ENCODE data around the gene DNAJC5.
"Not testable (repeated sequence)": the region's sequence is repeated elsewhere in the genome, so short reads cannot be mapped to it uniquely, and the experiment has no call there.

Gene DNAJC5

GRCh38 chr20:63894358-63895201 is at the start of gene DNAJC5:
DNAJC5 (plus strand) TSS chr20:63895126; CDS start chr20:63928346, 33,220 bp downstream.
- H3K36me3 ChIP-seq (ENCODE audit: insufficient read depth, low read length) = peaks cover 5% of the 10 kb centered on the region; the same call in 1 of the 2 replicates
- peaks cover 4% of the 10 kb centered on the region; the same call in 1 of the 2 replicates for H3K4me1 ChIP-seq (ENCODE audit: insufficient read depth, low read length)
- no peaks in the 10 kb centered on the region for H3K9me3 ChIP-seq (ENCODE audit: control insufficient read depth, insufficient read depth, low read length)
- H3K9ac ChIP-seq (ENCODE audit: low read depth, low read length) = peak within 1 kb of the TSS; percentile 68

GRCh38 chr20:63846128-63846771 is 48.7 kb upstream of the DNAJC5 start:
- Histone ChIP-seq H3K4me1 (ENCODE audit: insufficient read depth, low read length) (peaks cover 18% of the 10 kb centered on the region), H3K9me3 (ENCODE audit: control insufficient read depth, insufficient read depth, low read length) (no peaks in the 10 kb centered on the region), H3K36me3 (ENCODE audit: insufficient read depth, low read length) (no peaks in the 10 kb centered on the region), H3K9ac (ENCODE audit: low read depth, low read length) (peak overlapping the region; percentile 67)

GRCh38 chr20:63846888-63847236 is 48.1 kb upstream of the DNAJC5 start:
- H3K9ac ChIP-seq (ENCODE audit: low read depth, low read length) = peak overlapping the region; percentile 67
- peaks cover 18% of the 10 kb centered on the region for H3K4me1 ChIP-seq (ENCODE audit: insufficient read depth, low read length)
- no peaks in the 10 kb centered on the region for H3K36me3 ChIP-seq (ENCODE audit: insufficient read depth, low read length)
- H3K9me3 ChIP-seq (ENCODE audit: control insufficient read depth, insufficient read depth, low read length) = no peaks in the 10 kb centered on the region

GRCh38 chr20:63847237-63848002 is 47.5 kb upstream of the DNAJC5 start:
- no peaks in the 10 kb centered on the region for H3K9me3 ChIP-seq (ENCODE audit: control insufficient read depth, insufficient read depth, low read length)
- no peaks in the 10 kb centered on the region for H3K36me3 ChIP-seq (ENCODE audit: insufficient read depth, low read length)
- H3K4me1 ChIP-seq (ENCODE audit: insufficient read depth, low read length) = peaks cover 18% of the 10 kb centered on the region
- H3K9ac ChIP-seq (ENCODE audit: low read depth, low read length) = peak overlapping the region; percentile 28

GRCh38 chr20:63848003-63848911 is 46.7 kb upstream of the DNAJC5 start:
- Histone ChIP-seq H3K9ac (ENCODE audit: low read depth, low read length) (peak overlapping the region; percentile 28), H3K9me3 (ENCODE audit: control insufficient read depth, insufficient read depth, low read length) (no peaks in the 10 kb centered on the region), H3K36me3 (ENCODE audit: insufficient read depth, low read length) (no peaks in the 10 kb centered on the region), H3K4me1 (ENCODE audit: insufficient read depth, low read length) (peaks cover 18% of the 10 kb centered on the region)

GRCh38 chr20:63850689-63851547 is 44.0 kb upstream of the DNAJC5 start:
- Histone ChIP-seq H3K9me3 (ENCODE audit: control insufficient read depth, insufficient read depth, low read length) (no peaks in the 10 kb centered on the region), H3K36me3 (ENCODE audit: insufficient read depth, low read length) (no peaks in the 10 kb centered on the region), H3K9ac (ENCODE audit: low read depth, low read length) (no peak overlapping the region), H3K4me1 (ENCODE audit: insufficient read depth, low read length) (peaks cover 30% of the 10 kb centered on the region)

GRCh38 chr20:63851548-63851943 is 43.4 kb upstream of the DNAJC5 start:
- H3K4me1 ChIP-seq (ENCODE audit: insufficient read depth, low read length) = peaks cover 30% of the 10 kb centered on the region
- not testable (repeated sequence) for H3K9ac ChIP-seq (ENCODE audit: low read depth, low read length); H3K9me3 ChIP-seq (ENCODE audit: control insufficient read depth, insufficient read depth, low read length); H3K36me3 ChIP-seq (ENCODE audit: insufficient read depth, low read length)

GRCh38 chr20:63853733-63854068 is 41.2 kb upstream of the DNAJC5 start:
- H3K36me3 ChIP-seq (ENCODE audit: insufficient read depth, low read length); H3K9ac ChIP-seq (ENCODE audit: low read depth, low read length); H3K9me3 ChIP-seq (ENCODE audit: control insufficient read depth, insufficient read depth, low read length): not testable (repeated sequence)
- H3K4me1 ChIP-seq (ENCODE audit: insufficient read depth, low read length) = peaks cover 16% of the 10 kb centered on the region; the same call in 1 of the 2 replicates

- Histone ChIP-seq H3K9ac (ENCODE audit: low read depth, low read length) (peak overlapping the region; percentile 47), H3K36me3 (ENCODE audit: insufficient read depth, low read length) (no peaks in the 10 kb centered on the region), H3K9me3 (ENCODE audit: control insufficient read depth, insufficient read depth, low read length) (no peaks in the 10 kb centered on the region), H3K4me1 (ENCODE audit: insufficient read depth, low read length) (peaks cover 20% of the 10 kb centered on the region; the same call in 1 of the 2 replicates)
These were observed 40.7 kb upstream of the DNAJC5 start for GRCh38 chr20:63854069-63854765.

GRCh38 chr20:63854766-63855362 is 40.1 kb upstream of the DNAJC5 start:
- Histone ChIP-seq H3K9ac (ENCODE audit: low read depth, low read length) (peak overlapping the region; percentile 47), H3K36me3 (ENCODE audit: insufficient read depth, low read length) (no peaks in the 10 kb centered on the region), H3K9me3 (ENCODE audit: control insufficient read depth, insufficient read depth, low read length) (no peaks in the 10 kb centered on the region), H3K4me1 (ENCODE audit: insufficient read depth, low read length) (peaks cover 26% of the 10 kb centered on the region; the same call in 1 of the 2 replicates)

GRCh38 chr20:63855363-63856097 is 39.4 kb upstream of the DNAJC5 start:
- Histone ChIP-seq H3K4me1 (ENCODE audit: insufficient read depth, low read length) (peaks cover 26% of the 10 kb centered on the region; the same call in 1 of the 2 replicates), H3K9ac (ENCODE audit: low read depth, low read length) (peak overlapping the region; percentile 47), H3K9me3 (ENCODE audit: control insufficient read depth, insufficient read depth, low read length) (no peaks in the 10 kb centered on the region), H3K36me3 (ENCODE audit: insufficient read depth, low read length) (no peaks in the 10 kb centered on the region)

- Histone ChIP-seq H3K36me3 (ENCODE audit: insufficient read depth, low read length) (no peaks in the 10 kb centered on the region), H3K9ac (ENCODE audit: low read depth, low read length) (peak overlapping the region; percentile 47; the same call in 1 of the 2 replicates), H3K4me1 (ENCODE audit: insufficient read depth, low read length) (peaks cover 26% of the 10 kb centered on the region; the same call in 1 of the 2 replicates), H3K9me3 (ENCODE audit: control insufficient read depth, insufficient read depth, low read length) (no peaks in the 10 kb centered on the region)
These were observed 38.8 kb upstream of the DNAJC5 start for GRCh38 chr20:63856098-63856511.
